HG03064 (cell line): ENCODE results near the gene CHTOP.

Experiments
- ATAC-seq: cut with Tn5 transposase; IDR thresholded peaks from one replicate; pipeline ENCODE4 v1.9.1; 2021; ENCODE audit warnings: low read depth; ENCODE audit not compliant: unreplicated experiment

The CHTOP gene

GRCh38 chr1:153683854-153684253, 50.0 kb downstream of the CHTOP start:
- ATAC-seq = no peak

DNA sequence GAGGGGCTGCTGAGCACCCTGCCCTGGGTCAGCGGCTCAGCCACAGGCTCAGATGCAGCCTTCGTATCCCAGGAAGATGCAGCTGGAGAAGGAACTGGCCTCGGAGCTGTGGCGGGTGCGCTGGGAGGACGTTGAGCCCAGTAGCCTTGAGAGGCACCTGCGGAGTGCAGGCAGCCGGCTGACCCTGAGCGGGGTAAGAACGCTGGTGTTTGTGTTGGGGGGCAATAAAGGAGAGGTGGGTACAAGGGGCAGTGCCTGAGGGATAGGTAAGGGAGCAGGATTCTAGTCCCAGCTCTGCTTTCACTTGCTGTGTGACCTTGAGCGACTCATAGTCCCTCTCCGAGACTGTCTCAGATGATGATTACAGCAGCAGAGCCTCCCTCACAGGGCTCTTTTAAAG, 51.0 kb downstream of the CHTOP start:
- ATAC-seq = no peak

DNA sequence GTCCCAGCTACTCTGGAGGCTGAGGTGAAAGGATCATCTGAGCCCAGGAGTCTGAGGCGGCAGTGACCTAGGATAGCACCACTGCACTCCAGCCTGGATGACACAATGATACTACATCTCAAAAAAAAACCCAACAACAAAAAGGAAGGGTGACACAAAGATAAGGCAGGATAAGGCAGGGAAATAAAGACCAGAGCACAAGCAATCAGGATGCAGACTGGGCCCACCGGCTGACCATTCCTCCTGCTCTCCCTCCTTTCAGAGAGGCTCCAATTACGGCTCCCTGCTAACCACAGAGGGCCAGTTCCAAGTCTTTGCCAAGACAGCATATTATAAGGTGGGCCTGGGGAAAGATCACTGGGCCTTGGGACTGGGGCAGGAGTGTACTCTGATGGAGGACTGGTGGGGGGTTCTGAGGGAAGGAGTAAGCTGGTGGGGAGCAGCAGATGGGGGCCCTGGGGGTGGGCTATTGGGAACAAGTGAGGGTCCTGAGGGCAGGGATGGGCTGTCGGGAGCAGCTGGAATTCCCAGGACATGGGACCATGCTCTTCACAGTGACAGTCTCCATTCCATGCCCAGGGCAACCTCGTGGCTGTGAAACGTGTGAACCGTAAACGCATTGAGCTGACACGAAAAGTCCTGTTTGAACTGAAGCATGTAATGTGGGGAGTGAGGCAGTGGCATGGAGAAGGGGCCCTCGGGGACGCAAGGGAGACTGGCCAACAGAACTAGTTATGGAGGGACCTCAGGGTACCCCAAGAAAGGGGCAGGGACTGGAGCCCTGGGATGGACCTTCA, 51.9 kb downstream of the CHTOP start:
- ATAC-seq = no peak

- ATAC-seq = no peak
These were observed 53.7 kb downstream of the CHTOP start for GRCh38 chr1:153687346-153688125.

DNA sequence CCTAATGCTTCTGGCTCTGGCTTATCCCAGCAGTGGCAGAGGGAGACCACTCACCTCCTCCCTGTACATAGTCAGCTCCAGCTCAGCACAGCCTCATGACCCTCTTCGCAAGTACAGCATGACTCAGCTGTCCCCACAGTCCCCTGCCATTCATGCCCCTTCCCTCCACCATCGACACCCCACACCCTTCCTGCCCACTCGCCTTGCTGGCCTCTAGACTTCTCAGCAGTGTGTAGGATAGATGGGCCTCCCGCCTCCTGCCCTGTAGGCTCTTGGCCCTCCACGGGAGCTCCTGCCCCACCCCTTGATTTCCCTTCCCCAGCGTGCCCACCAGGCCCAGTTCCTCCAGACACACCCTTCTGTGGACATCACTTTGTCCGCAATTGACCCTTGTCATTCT, 54.4 kb downstream of the CHTOP start:
- no peak for ATAC-seq

DNA sequence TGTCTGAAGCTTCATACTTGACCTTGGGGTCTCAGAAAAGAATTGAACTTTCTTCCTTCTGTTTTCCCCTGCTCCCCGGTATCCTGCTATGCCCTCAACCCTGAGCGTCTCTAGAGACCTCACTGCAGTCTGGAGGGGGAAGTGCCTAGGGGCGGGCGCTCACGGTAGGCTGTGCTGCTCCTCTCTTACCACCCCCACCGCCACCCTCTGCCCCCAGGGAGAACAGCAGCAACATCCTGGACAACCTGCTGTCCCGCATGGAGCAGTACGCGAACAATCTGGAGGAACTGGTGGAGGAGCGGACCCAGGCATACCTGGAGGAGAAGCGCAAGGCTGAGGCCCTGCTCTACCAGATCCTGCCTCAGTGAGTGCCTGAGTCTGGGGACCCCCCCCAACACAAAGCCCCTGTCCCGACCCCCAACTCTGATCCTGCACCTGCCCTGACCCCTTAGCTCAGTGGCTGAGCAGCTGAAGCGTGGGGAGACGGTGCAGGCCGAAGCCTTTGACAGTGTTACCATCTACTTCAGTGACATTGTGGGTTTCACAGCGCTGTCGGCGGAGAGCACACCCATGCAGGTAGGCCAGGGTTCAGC, 55.0 kb downstream of the CHTOP start:
- no peak for ATAC-seq

- no peak for ATAC-seq
These were observed 59.6 kb downstream of the CHTOP start for GRCh38 chr1:153693466-153693865.
